ENCODE results near the gene AKT3. TPM values are rescaled to one million over a fixed set of nuclear protein-coding genes. Genes with fewer than 3 reads are reported as not detected.

The AKT3 gene
- total RNA-seq, 1 donor from 2014 or later, result 51.7 TPM

GRCh38 chr1:243529512-243529911 lies 320.5 kb downstream of the AKT3 start:
- no peak for DNase-seq (ENCODE audit: extremely low read depth, low read depth, low spot score)

GRCh38 chr1:243528459-243529121 lies 321.5 kb downstream of the AKT3 start:
- DNase-seq (ENCODE audit: extremely low read depth, low read depth, low spot score), result no peak

GRCh38 chr1:243526180-243526579 lies 323.9 kb downstream of the AKT3 start:
- DNase-seq (ENCODE audit: extremely low read depth, low read depth, low spot score), result no peak

- peak; percentile 57 for DNase-seq (ENCODE audit: extremely low read depth, low read depth, low spot score)
Observed at GRCh38 chr1:243525085-243525487, 325.0 kb downstream of the AKT3 start.

GRCh38 chr1:243523766-243524165 lies 326.3 kb downstream of the AKT3 start:
- DNase-seq (ENCODE audit: extremely low read depth, low read depth, low spot score), result no peak

- no peak for DNase-seq (ENCODE audit: extremely low read depth, low read depth, low spot score)
Observed at GRCh38 chr1:243520831-243521230, 329.2 kb downstream of the AKT3 start.

- DNase-seq (ENCODE audit: extremely low read depth, low read depth, low spot score), result no peak
Observed at GRCh38 chr1:243514927-243515326, 335.1 kb downstream of the AKT3 start.

- DNase-seq (ENCODE audit: extremely low read depth, low read depth, low spot score), result no peak
Observed at GRCh38 chr1:243513726-243514491, 336.1 kb downstream of the AKT3 start.

- no peak for DNase-seq (ENCODE audit: extremely low read depth, low read depth, low spot score)
Observed at GRCh38 chr1:243510928-243511327, 339.1 kb downstream of the AKT3 start.

- no peak for DNase-seq (ENCODE audit: extremely low read depth, low read depth, low spot score)
Observed at GRCh38 chr1:243508943-243509342, 341.1 kb downstream of the AKT3 start.

- DNase-seq (ENCODE audit: extremely low read depth, low read depth, low spot score), result no peak
Observed at GRCh38 chr1:243508303-243508713, 341.7 kb downstream of the AKT3 start.

GRCh38 chr1:243507672-243508302 lies 342.3 kb downstream of the AKT3 start:
- DNase-seq (ENCODE audit: extremely low read depth, low read depth, low spot score), result no peak

GRCh38 chr1:243507001-243507671 lies 342.9 kb downstream of the AKT3 start:
- no peak for DNase-seq (ENCODE audit: extremely low read depth, low read depth, low spot score)

- no peak for DNase-seq (ENCODE audit: extremely low read depth, low read depth, low spot score)
Observed at GRCh38 chr1:243505986-243506689, 343.9 kb downstream of the AKT3 start.

GRCh38 chr1:243503155-243503554 lies 346.9 kb downstream of the AKT3 start:
- DNase-seq (ENCODE audit: extremely low read depth, low read depth, low spot score), result no peak

- no peak for DNase-seq (ENCODE audit: extremely low read depth, low read depth, low spot score)
Observed at GRCh38 chr1:243501002-243501401, 349.0 kb downstream of the AKT3 start.

GRCh38 chr1:243500512-243500911 lies 349.5 kb downstream of the AKT3 start:
- DNase-seq (ENCODE audit: extremely low read depth, low read depth, low spot score), result no peak

GRCh38 chr1:243499711-243500110 lies 350.3 kb downstream of the AKT3 start:
- DNase-seq (ENCODE audit: extremely low read depth, low read depth, low spot score), result no peak

- no peak for DNase-seq (ENCODE audit: extremely low read depth, low read depth, low spot score)
Observed at GRCh38 chr1:243499248-243499647, 350.8 kb downstream of the AKT3 start.

GRCh38 chr1:243497939-243498681 lies 351.9 kb downstream of the AKT3 start:
- no peak for DNase-seq (ENCODE audit: extremely low read depth, low read depth, low spot score)
